NCI-H2107 treated with DMSO at 0.1 percent for 48 hours (cell line): ENCODE data around the gene MAGI2.
"Not testable (repeated sequence)": the region's sequence is repeated elsewhere in the genome, so short reads cannot be mapped to it uniquely, and the experiment has no call there.

Source experiments
- DNase-seq: peaks from one replicate; lab custom pipeline; 2025; ENCODE audit not compliant: unreplicated experiment; lab: John Stamatoyannopoulos, UW

The MAGI2 gene

DNA sequence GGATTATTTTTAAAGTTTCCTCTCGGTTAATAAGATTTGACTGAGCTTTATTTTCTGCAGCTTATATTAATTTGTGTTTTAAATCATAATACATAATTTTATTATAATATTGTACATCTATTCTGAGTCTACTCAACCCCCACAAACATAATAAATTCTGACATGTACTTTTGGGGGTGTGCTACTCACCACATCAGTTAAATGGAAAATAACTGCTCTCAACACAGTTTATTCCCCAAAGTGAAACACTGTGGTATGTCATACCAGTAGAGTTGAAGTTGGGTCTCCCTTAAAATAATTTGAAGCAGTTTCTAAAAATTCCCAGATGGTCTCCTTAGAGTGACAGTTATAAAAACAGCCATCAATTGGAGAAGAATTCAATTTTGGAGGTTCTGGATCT lies 1191.7 kb downstream of the MAGI2 start:
- no peak for DNase-seq

DNA sequence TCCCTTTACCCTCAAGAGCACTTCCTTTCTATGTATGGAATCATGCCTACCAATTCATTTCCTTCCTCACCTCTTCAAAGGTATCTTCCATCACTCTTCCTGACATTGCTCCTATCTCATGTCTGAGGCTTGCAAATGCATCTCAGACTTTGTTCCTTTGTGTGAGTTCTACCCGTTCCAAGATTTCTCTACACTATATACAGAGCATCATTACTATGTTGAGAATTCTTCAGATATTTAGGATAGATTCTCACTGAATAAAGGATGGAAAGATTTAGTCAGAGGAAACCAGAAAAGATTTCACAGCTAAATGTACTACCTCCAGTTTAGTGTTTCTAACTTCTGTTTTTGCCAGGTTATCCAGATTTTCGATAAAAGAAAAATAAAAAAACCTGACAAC lies 1192.2 kb downstream of the MAGI2 start:
- no peak for DNase-seq

DNA sequence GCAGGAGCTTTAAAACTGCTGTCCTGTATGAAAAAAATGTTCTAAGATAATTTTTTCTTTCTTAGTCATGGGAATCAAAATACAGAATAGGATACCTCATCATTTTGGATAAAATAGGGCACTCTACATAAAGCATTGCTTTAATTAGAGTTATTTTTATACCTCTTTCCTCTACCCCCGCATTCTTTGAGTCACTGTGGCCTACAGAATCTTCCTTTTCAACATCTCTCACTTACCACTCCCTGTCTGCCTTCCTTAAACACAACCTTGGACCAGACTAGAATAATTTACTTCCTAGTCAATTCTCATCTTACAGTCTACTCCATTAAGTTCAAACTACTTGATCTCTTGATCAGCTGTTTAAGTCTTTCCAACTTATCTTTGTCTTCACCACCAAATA lies 1192.6 kb downstream of the MAGI2 start:
- no peak for DNase-seq

DNA sequence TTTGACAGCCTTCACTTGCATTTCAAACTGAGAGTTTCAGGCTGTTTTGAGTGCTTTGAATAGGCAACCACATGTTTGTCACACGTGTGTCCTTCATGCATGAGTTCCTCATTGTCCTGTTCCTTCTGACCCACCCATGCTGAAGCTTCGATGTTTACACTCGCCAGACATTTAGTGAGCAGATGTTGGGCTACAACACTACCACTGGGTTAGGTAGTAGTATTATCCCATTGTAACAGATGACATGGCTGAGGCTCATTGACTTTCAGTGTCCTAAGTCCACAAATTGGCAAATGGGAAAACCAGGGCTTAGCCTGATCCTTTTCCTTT lies 1198.8 kb downstream of the MAGI2 start:
- DNase-seq, result no peak

DNA sequence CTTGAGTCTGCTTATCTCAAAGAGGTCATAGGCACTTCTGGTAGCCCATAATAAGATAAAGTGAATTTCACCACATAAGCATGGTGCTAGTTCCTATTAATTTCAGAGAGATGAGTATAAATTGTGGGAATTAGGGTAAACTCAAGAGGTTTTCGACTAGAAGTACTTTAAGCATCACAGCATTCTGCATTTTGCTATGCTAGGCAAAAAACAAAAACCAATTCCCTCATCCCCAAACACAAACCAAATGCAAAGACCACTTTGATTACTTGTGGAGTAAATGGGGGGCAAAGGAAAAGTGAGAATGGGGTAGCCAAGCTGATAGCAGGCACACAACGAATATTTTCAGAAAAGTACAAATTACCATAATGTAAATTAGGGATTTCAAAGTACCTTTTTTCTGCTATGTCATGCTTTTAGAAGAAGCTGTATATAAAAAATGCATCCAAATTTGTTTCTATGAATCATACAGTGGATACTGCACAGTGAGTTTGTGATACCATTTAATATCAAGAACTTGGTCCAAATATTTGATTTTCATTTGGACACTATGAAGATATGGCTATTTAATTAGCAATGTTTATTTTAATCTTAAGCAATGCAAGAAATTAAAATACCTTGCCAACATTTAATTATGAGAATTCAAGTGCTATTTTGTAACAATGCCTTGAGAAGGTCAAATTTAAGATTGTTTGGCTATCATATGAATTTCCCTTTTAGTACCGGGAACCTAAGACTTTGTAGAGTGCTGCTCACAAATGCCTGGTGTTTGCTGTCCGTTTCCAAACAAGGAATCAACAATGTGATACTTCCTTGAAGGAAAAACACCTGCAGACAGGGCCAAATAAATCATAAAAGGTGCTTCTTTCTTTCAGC lies 1199.4 kb downstream of the MAGI2 start:
- DNase-seq, result no peak

DNA sequence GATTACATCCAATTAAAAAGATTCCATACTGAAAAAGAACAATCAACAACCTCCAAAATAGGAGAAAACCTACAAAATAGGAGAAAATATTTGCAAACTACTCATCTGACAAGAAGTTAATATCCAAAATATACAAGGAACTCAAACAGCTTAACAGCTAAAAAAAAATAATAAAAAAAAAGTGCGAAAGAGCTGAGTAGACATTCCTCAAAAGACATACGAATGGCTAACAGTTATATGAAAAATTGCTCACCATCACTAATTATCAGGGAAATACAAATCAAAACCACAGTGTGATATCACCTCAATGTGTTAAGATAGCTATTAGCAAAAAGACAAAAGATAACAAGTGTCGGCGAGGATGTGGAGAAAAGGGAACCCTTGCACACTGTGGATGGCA lies 1204.6 kb downstream of the MAGI2 start:
- no peak for DNase-seq

DNA sequence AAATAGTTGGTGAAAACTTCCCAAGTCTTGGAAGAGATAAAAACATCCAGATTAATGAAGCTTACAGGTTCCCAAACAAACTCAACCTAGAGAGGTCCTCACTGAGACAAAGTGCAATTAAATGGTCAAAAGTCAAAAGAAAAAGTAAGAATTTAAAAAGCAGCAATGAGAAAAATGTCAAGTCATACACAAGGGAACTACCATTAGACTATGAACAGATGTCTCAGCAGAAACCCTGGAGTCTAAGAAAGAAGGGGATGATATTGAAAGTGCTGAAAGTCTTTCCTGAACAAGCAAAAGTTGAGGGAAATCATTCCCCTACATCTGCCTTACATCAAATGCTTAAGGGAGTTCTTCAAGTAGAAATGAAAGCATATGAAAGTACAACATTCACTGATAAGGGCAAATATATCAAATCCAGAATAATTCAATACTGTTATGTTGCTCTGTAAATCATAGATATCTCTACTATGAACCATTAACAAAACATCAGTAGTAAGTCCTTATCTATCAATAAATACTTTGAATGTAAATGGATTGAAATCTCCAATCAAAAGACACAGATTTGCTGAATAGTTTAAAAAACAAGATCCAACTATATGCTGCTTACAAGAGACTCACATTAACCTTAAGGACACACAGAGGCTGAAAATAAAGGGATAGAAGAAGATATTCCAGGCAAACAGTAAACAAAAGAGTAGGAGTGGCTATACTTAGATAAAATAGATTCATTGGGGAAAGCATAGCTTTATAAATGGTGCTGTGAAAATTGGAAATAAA lies 1205.4 kb downstream of the MAGI2 start:
- DNase-seq, result no peak

DNA sequence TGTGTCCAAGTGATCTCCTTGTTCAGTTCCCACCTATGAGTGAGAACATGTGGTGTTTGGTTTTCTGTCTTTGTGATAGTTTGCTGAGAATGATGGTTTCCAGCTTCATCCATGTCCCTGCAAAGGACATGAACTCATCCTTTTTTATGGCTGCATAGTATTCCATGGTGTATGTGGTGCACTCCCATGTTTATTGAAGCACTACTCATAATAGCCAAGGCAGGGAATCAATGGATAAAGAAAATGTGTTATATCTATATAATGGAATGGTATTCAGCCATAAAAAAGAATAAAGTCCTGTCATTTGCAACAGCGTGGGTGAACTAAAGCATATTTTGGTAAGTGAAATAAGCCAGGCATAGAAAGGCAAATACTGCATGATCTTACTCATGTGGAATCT lies 1213.3 kb downstream of the MAGI2 start:
- not testable (repeated sequence) for DNase-seq

DNA sequence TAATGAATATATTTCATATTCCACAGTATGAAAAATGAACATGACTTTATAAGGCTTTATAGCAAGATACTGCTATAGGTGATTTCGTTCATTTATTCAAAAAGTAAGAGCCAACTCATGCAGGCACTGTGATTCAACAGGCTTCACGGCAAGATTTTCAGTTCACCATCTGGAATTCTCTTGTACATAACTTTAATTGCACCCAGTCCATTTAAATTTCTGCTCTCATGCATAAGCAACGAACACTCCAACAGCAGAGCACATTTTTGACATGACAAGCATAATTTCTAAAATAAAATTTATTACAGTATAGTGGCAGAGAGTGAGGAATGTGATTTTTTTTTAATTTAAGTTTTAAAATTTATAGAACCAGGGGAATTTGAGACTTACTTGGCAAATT lies 1218.8 kb downstream of the MAGI2 start:
- no peak for DNase-seq

DNA sequence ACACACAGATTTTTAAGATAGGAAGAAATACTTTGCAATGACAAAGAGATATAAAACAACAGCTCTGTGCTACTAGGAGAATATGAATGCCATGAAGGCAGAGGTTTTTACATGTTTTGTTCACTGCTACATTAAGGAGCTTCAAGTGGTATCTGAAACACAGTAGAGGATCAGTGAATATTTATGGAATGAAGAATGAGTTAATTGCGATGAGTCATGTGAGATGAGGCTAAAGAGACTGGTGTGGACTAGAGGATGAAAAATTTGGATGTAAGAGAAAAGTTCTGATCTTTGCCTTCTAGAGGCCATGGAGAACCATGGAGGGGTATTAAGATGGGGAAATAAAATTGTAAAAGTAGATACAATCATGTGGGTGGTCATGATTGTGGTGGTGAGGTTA lies 1220.7 kb downstream of the MAGI2 start:
- no peak for DNase-seq

DNA sequence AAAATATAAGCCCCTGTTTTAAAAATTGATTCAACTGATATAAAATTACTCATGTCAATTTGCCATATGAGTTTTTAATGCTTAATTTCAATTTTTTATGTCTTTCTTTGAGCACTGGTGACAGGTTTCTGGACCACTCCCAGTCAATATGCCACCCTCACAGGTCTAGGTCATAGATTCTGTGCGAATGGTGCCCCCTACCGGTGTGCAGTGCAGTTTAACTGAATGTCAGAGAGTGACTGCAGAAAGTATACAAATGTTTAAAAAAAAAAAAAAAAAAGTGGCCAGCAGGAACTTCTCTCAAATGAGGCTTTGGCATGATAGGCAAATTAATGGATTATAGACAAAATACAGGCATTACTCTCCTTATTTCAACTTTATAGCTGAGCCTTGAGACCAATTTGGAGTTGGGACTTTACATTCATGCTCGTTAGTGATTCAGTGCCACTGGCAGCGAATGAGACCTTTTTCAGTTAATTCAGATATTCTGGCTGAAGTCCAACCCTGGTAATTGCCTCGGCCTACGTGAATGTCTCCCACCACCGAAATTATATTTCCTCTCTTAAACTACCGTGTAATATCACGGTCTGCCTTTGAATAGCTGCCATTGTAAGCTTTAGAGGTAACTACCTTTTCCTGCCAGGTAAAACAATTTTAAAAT lies 1227.3 kb downstream of the MAGI2 start:
- DNase-seq, result peak; percentile 23

DNA sequence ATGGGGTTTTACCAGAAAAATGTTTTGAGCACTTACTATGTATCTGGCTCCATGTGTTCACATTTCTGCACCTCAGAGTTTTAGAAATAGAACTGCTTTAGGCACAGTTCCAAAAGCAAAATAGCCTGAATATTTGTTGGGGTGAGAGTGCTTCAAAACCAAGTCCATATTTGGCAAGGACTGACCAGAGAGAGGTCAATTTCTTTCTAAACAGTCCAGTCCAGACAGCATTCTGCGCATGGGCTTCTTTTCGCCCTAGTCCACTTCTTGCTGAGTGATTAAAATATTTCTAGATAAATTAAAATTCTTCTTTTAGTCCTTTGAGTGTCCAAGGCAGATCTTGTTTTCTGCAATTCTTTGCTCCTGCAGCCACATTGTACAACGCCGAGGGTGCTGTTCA lies 1227.9 kb downstream of the MAGI2 start:
- no peak for DNase-seq

DNA sequence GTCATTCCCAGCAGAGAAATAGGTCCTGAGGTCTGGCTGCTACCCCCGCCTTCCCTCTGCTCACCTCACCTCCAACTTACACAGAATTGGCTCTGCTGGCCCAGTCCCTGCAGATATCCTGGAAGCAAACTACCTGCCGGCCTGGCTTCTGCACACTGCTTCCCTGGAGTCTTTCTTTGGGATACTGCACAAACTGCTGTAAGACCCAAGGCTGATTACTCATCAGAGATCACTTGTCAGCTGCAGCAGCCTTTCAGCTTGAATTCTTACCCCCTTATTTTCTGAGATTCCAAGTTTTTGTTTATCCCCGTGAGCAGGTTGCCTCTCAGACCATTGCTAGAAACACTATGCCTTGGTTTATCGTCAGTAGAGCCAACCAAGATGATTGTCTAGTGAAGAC lies 1228.5 kb downstream of the MAGI2 start:
- no peak for DNase-seq

DNA sequence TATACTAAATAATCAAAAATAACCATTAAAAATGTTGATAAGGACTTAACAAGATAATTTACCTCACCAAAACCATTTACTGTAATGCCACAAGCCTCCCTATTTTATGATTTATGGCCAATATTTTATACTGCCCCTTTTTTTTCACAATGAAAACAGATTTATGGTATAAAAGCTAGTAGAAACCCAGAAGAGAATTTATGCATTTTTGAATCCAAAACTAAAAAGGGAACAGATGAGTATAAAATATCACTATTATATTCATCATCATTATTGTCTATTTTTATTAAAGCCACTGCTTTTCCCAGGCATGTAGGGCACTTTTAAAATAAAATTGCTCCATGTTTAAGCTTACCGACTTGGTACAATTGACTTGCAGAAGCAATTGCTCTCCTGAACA lies 1229.9 kb downstream of the MAGI2 start:
- DNase-seq, result no peak

DNA sequence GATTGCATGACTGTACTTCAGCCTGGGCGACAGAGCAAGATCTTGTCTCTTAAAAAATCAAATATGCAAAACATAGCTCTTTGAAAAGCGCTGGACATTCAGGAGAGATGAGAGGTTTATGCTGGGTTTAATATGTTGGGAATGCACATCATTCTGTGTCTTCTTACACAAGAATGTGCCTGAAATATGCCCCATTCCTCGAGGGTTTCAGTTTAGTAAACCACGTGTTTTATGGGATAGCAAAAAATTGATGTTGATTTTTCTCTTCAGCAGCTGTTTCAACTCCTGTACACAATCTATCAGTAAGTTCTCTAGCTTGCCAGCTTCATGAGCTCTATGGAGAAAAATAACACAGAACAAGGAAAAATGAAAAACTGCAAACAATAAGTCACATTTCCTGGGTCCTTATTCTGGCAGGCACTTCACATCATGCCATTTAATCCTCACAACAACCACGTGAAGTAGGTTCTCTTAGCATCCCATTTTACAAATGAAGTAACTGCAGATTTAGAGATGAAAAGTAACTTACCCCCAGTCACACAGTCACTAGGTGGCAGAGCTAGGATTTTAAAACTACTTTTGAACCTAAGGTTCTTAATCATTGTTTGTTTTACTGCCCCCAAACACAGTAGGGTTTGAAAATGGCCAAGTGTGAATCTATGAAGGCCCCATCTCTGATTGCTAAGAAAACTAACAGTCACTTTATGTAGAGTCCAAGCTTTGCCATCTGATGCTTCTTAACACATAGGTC lies 1231.3 kb downstream of the MAGI2 start:
- DNase-seq, result no peak

DNA sequence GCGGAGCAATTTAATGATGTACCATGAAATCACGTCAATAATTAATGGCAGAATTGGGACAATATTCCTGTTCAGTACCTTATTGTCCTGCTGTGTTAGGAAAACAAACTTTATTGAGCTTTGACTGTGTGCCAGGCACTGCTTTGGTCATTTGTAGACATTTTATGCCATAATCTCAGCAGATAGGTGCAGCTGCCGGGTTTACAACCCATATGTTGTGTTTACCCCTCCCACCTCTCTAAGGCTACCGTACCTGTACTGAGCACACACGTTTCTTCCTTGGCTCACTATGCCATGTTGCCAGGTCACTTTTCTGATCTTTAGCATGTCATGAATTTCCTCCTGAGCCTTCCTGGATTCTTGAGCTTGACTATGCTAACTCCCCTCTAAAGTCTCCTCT lies 1232.7 kb downstream of the MAGI2 start:
- DNase-seq, result no peak

DNA sequence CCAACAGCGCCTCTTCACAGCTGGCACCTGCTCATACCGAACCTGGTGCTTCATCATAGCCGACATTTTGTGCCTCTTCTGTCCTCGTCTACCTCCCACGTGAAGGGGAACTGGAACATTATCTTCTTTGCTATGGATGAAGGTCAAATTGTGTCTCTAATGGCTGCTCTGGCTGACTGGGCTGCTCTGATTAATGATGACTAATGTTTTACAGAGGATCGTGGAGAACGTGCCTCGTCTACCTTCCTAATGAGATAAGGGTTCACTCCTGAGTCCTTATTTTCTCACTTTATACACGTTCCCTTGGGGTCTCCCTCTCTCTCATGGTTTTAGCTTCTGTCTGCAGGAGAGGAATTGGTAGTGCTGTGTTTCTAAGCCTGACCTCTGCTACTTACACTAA lies 1234.6 kb downstream of the MAGI2 start:
- no peak for DNase-seq

DNA sequence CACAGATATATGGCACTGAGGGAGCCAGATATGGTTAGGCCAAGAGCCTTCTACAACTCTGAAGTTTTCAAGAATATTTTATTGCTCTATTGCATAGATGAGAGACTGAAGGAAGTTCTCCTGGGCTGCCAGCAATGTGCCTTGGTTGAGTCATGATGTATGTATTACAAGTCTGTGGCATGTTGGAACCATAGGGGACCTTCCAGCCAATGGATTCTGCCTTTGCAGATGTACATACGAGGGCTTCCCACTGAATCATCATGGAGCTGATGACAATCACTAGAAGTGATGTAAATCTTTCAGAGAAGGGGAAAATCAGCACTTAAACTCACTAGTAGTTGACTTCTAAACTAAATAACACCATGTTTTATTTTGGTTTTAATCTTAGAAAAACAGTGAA lies 1235.4 kb downstream of the MAGI2 start:
- no peak for DNase-seq

DNA sequence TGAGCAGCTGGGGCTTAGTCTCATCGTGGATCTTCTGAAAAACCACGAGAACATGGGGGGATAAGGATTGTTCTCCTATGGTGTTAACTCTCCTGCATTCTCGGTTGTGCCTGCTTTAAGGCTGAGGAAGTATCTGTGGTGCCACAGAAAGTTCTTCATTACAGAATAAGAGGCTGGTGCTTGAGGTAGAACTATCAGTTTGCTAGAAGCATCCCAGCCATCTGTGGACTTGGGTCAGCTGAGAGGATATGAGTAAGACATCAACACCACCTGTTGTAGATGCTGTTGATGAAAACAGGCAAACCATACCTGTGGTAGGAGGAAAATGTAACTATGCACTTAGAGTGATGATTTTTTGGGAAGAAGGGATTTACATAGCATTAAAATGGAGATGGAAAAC lies 1238.3 kb downstream of the MAGI2 start:
- DNase-seq, result no peak

DNA sequence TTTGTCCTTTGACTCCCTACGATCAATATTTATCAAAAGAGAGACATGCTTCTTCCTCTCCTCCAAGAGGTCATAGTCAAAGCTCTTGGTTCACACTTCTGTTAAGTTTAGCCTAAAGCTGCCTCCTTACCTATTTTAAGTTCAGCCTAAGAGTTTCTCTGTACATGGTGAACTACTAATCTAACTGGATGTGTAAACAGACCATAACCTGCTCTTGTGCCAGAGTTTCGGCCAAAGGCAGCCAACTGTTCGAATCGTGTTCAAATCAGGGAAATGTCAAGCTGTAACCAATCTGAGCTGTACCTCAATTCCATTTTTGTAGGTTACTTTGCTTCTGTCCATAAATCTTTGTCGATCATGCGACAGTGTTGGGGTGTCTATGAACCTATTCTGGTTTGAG lies 1240.1 kb downstream of the MAGI2 start:
- no peak for DNase-seq

DNA sequence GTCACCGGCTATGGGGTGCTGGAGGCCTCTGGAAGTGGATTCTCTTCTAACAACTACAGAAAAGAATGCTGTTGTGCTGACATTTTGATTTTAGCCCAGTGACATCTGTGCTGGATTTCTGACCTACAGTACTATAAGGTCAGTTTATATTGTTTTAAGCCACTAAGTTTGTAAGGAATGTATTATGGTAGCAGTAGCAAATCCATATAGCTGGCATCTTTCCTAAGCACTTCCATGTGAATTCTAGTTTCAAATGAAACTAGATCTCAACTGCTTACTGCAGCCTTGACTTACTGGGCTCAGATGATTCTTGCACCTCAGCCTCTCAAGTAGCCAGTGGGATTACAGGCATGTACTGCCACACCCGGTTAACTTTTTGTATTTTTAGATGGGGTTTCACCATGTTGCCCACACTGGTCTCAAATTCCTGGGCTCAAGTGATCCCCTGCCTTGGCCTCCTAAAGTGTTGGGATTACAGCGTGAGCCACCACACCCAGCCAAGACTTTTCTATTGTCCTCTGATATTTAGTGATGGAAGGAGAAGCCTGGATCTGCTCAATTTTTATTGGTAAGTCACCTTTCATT lies 1240.9 kb downstream of the MAGI2 start:
- DNase-seq, result no peak
